Fibroblast of villous mesenchyme (primary cell): ENCODE results near the gene MRPS27. TPM values are rescaled to one million over a fixed set of nuclear protein-coding genes. Genes with fewer than 3 reads are reported as not detected.

Source experiments
- DNase-seq: peaks from one replicate; pipeline ENCODE4 v3.0.0-alpha.2; 2010; ENCODE audit warnings: low read depth
- H3K4me3 ChIP-seq: 2 replicates; pipeline ENCODE4 v1.5.1; 2011; ENCODE audit warnings: low read depth, mild to moderate bottlenecking, low read length
- total RNA-seq: library from RNA; depleted of rRNA; stranded (reverse); fragments of >200 nt; gene quantifications from 2 replicates; pipeline ENCODE4 v1.2.3, GENCODE V29; 2012
- TF ChIP-seq, protein P1 (sequence below): IDR thresholded peaks from 2 replicates; pipeline ENCODE4 v1.5.1; 2012; ENCODE audit warnings: low read depth, mild to moderate bottlenecking, low read length; ENCODE audit not compliant: insufficient read depth

MRPS27 gene
- total RNA-seq, 1 donor, result 88.5 TPM

DNA sequence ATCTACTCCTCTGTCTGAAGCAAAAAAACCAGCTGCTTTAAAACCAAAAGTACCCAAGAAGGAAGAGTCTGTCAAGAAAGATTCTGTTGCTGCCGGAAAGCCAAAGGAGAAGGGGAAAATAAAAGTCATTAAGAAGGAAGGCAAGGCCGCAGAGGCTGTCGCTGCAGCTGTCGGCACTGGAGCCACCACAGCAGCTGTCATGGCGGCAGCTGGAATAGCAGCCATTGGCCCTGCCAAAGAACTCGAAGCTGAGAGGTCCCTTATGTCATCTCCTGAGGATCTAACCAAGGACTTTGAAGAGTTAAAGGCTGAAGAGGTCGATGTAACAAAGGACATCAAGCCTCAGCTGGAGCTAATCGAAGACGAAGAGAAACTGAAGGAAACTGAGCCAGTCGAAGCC lies 124.5 kb downstream of the MRPS27 start:
- TF ChIP-seq, protein P1, sequence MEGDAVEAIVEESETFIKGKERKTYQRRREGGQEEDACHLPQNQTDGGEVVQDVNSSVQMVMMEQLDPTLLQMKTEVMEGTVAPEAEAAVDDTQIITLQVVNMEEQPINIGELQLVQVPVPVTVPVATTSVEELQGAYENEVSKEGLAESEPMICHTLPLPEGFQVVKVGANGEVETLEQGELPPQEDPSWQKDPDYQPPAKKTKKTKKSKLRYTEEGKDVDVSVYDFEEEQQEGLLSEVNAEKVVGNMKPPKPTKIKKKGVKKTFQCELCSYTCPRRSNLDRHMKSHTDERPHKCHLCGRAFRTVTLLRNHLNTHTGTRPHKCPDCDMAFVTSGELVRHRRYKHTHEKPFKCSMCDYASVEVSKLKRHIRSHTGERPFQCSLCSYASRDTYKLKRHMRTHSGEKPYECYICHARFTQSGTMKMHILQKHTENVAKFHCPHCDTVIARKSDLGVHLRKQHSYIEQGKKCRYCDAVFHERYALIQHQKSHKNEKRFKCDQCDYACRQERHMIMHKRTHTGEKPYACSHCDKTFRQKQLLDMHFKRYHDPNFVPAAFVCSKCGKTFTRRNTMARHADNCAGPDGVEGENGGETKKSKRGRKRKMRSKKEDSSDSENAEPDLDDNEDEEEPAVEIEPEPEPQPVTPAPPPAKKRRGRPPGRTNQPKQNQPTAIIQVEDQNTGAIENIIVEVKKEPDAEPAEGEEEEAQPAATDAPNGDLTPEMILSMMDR, result no peak
- no peak for DNase-seq
- H3K4me3 ChIP-seq, result no peak overlapping the region

DNA sequence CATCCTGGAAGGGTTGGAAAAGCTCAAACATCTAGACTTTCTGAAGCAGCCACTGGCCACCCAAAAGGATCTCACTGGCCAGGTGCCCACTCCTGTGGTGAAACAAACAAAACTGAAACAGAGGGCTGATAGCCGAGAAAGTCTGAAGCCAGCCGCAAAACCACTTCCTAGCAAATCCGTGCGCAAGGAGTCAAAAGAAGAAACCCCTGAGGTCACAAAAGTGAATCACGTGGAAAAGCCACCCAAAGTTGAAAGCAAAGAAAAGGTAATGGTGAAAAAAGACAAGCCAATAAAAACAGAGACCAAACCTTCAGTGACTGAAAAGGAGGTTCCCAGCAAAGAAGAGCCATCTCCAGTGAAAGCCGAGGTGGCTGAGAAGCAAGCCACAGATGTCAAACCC lies 125.2 kb downstream of the MRPS27 start:
- DNase-seq, result no peak
- TF ChIP-seq, protein P1, result no peak
- H3K4me3 ChIP-seq, result no peak overlapping the region

DNA sequence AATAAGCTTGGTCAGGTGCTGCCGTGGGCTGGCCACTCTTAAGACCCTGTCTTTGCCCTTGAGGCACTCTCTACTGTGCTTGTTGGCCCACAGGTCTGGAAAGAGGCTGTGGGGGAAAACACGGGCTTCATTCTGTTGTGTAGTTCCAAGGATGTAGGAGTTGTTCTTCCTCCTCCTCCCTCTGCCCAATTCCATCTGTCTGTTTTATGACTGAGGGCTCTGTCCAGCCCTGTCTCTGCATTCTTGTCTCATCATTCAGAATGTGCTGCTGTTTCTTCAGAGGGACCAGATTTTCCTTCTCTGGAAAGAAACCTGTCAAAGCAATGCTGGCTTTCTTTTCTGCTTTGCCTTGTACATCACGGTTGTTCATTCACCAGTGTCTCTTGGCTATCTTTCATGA lies 128.6 kb downstream of the MRPS27 start:
- peak; percentile 37 for DNase-seq
- no peak overlapping the region for H3K4me3 ChIP-seq
- TF ChIP-seq, protein P1, result no peak

DNA sequence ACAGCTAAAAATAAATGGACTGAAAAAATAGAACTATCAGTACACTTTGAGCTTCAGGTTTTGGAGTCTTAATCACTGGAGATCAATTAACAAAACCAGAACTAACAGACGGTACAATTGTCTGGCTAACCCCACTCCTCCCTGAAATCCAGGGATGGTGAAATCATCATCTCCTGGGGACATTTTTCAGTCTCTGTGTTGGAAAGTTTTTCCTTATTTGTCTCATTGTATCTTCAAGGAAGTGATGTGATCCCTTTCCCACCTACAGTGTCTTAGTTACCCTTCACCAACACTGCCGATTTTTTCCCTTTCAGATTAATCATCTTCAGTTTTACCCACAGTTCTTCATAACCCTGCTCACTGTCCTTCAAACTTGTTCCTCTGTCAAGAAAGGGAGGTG lies 130.9 kb downstream of the MRPS27 start:
- DNase-seq, result no peak
- TF ChIP-seq, protein P1, result no peak

DNA sequence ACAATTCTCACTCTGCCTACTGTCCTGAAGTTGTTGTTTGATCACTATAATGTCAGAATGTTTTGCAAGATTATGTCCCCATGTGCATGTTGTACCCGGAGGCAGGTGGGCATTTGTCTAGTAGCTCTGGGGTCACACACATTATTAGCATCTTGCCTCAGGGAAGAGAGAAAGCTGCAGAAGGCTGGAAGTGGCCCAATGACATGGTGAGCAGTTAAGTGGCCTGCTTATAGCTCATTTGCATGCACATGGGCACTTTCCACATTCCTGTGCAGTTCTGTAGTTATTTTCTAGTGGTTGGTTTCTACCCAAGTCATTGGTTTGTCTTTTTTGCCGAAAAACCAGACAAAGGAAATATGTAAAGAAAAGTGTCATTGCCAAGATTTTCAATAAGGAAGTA lies 131.9 kb downstream of the MRPS27 start:
- TF ChIP-seq, protein P1, result no peak
- H3K4me3 ChIP-seq, result no peak overlapping the region
- no peak for DNase-seq

More for the DNA sequence above, 130.9 kb downstream of the MRPS27 start:
- H3K4me3 ChIP-seq, result no peak overlapping the region

DNA sequence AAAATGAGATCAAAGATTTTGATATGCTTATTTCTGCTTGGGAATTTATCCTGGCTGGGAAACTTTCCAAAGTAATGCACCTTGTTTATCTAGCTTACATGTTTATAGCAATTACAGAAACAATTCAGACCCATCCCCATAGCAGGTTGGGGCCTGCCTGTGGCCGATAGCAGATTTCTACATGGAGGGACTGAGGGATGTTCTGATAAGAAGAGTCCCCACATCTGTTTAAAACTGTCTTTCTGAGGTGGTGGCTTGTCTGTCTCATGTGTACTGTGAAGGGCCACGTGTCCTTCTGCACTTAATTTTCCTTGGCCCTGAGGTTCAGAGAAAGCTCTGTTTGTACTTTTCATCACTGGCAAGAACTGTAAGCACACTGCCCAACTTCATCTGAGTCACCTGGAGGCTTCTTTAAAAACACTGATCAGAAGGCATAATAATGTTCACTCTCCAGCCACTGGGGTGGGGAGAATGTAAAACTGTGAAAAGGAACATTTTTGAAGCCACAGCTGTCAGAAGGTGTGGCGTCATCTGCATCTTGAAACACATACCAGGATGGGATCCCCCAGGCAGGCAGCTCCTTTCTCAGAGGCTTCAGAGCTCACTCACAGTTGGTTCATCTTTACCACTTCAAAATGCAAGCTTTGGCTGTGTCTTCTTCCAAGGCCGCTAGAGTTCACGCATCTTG lies 132.5 kb downstream of the MRPS27 start:
- DNase-seq, result no peak
- TF ChIP-seq, protein P1, result no peak
- no peak overlapping the region for H3K4me3 ChIP-seq
